A549 treated with CORT108297 at 1 μM for 4 hours (cell line): Measurements from ENCODE around the gene RNF150. TPM values are rescaled to one million over a fixed set of nuclear protein-coding genes. Genes with fewer than 3 reads are reported as not detected.

Source experiments
- total RNA-seq: library from RNA; stranded (reverse); fragments of 200-300 nt; extraction: Qiagen RNA extraction; gene quantifications from 5 replicates; pipeline ENCODE4 v1.2.3, GENCODE V29; 2022

Gene RNF150
- total RNA-seq, result 0.27 to 0.51 TPM (median 0.39 TPM) in 5 replicates

DNA sequence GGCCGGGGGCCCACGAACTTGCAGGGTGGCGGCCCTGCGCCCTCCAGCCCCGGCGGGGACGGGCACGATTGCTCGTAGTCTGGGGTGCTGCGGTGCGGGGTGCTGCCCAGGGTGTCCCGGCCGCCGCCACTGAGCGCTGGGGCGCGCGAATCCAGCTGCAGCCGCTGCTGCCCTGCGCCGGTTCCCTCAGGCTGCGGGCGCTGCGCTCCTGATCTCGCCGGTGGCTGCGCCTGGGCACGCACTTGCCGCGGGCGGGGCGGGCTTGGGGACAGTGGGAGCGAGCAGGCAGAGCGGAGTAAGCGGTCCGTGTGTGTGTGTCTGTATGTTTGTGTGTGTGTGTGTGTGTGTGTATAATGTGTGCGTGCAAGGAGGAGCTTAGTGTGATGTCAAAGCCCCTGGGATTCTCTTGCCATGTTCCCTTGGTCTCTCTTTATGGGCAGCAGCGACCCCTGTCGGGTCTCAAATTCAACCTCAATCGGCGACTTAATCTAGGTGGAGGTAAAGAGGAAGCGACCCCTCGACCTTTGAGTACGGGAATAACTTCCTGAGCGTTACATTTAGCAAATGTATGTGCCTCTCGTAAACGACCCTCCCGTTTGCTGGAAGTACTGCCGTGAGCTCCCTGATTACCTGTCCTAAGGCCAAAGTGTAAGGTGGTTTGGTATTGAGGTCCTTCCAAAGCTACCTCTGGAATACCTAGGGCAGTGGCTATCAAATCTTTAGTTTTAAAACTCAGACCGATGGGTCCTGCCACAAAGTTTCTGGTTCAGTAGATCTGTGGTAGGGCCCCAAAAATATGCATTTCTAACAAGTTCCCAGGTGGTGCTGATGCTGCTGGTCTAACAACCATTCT lies at the start of gene RNF150:
Gene RNF150 (minus strand): TSS at position 324 of the 853 bp plus-strand sequence.

Other genes with a start within 250 kb of the RNF150 start
- 24.6 to 31.3 TPM (median 26.0 TPM) in 5 replicates for gene ZNF330, start 87.4 kb upstream of the RNF150 start, total RNA-seq